Panc1 (cell line): ENCODE measurements around the gene SSR1. TPM values are rescaled to one million over a fixed set of nuclear protein-coding genes. Genes with fewer than 3 reads are reported as not detected.

Experiments
- ATAC-seq: fragments of 200-7000 bp; cut with Tn5 transposase; 2 replicates; pipeline ENCODE4 v1.9.1; 2020; ENCODE audit warnings: mild to moderate bottlenecking, moderate library complexity
- BruUV-seq: library from RNA; stranded (reverse); fragments of 400-500 nt; replicated peaks from 2 replicates; lab custom pipeline; 2021; lab: Mats Ljungman, UMichigan
- CTCF ChIA-PET: fragments of 300-600 bp; sonication (Branson Sonifier 250); formaldehyde crosslinking; loops from one replicate; lab custom pipeline; 2022; ENCODE audit warnings: antibody characterized with exemption; lab: Charles Lee
- POLR2A ChIA-PET: fragments of 300-600 bp; sonication (Branson Sonifier 250); formaldehyde crosslinking; loops from one replicate; lab custom pipeline; 2022; ENCODE audit warnings: antibody characterized with exemption; lab: Charles Lee
- DNase-seq: peaks from one replicate; pipeline ENCODE4 v3.0.0-alpha.2; 2010; ENCODE audit warnings: low read depth, low spot score
- H3K27ac ChIP-seq: 2 replicates; pipeline ENCODE4 v1.5.1; 2011; ENCODE audit warnings: mild to moderate bottlenecking, low read length, inconsistent platforms
- H3K27me3 ChIP-seq: fragments of 200-500 bp; sonication (Bioruptor generic); 2 replicates; pipeline ENCODE4 v1.6.0; 2014; ENCODE audit warnings: low read length, inconsistent platforms; ENCODE audit not compliant: control insufficient read depth, insufficient read depth
- H3K36me3 ChIP-seq: fragments of 200-500 bp; sonication (Bioruptor generic); 2 replicates; pipeline ENCODE4 v1.5.1; 2014; ENCODE audit warnings: inconsistent platforms, mild to moderate bottlenecking, low read length, moderate library complexity; ENCODE audit not compliant: control insufficient read depth, insufficient read depth
- H3K4me1 ChIP-seq: 2 replicates; pipeline ENCODE4 v1.5.1; 2011; ENCODE audit warnings: inconsistent platforms, mild to moderate bottlenecking, low read length, moderate library complexity; ENCODE audit not compliant: control insufficient read depth, insufficient read depth
- H3K4me3 ChIP-seq, 2 experiments: 2 replicates each; pipeline ENCODE4 v1.5.1; 2011 to 2012; ENCODE audit warnings: low read depth in 2 of 2, low read length in 2 of 2, mild to moderate bottlenecking in 2 of 2, inconsistent platforms in 1 of 2, moderate library complexity in 1 of 2
- H3K9me3 ChIP-seq: fragments of 200-500 bp; sonication (Bioruptor generic); 2 replicates; pipeline ENCODE4 v1.5.1; 2014; ENCODE audit warnings: low read depth, mild to moderate bottlenecking, inconsistent platforms, low read length, moderate library complexity; ENCODE audit not compliant: control insufficient read depth, insufficient read depth
- CTCF ChIP-seq: fragments of 450-650 bp; IDR thresholded peaks from 2 replicates; pipeline ENCODE4 v1.5.1; 2017; ENCODE audit warnings: mild to moderate bottlenecking
- POLR2AphosphoS5 ChIP-seq: IDR thresholded peaks from 2 replicates; pipeline ENCODE4 v1.6.1; 2012; ENCODE audit warnings: mild to moderate bottlenecking, low read depth, low read length, moderate library complexity
- REST ChIP-seq, 2 experiments: IDR thresholded peaks; 2 replicates each; pipeline ENCODE4 v1.6.1; 2011 to 2012; ENCODE audit warnings: low read depth in 2 of 2, control low read depth in 1 of 2, low read length in 1 of 2, mild to moderate bottlenecking in 1 of 2, moderate library complexity in 1 of 2; ENCODE audit not compliant: insufficient read depth in 1 of 2
- SIN3A ChIP-seq: IDR thresholded peaks from 2 replicates; pipeline ENCODE4 v1.6.1; 2012; ENCODE audit warnings: low read depth, mild to moderate bottlenecking, low read length, moderate library complexity, borderline replicate concordance; ENCODE audit not compliant: insufficient read depth
- TCF7L2 ChIP-seq: IDR thresholded peaks from 2 replicates; pipeline ENCODE4 v1.6.1; 2011; ENCODE audit warnings: mild to moderate bottlenecking, low read depth, low read length, inconsistent platforms
- in situ Hi-C: cut with HindIII; loops from 2 replicates; pipeline ENCODE4 v1.10.0; 2016; ENCODE audit warnings: low sequenced_read_pairs, low pct_unique_long_range_greater_than_20kb
- intact Hi-C: fragments of 100-400 bp; cut with micrococcal nuclease; formaldehyde crosslinking; loops from one replicate; pipeline ENCODE4 v1.10.0; 2022; ENCODE audit not compliant: unreplicated experiment
- total RNA-seq: library from RNA; stranded (reverse); gene quantifications from one replicate; pipeline ENCODE4 v1.2.1, GENCODE V29; 2021; ENCODE audit not compliant: unreplicated experiment

Gene SSR1
- total RNA-seq, 1 experiment from 2014 or later, result 119 TPM

GRCh38 chr6:7290079-7290478, 22.9 kb downstream of the SSR1 start:
- ChIA-PET POLR2A (no interaction called here), CTCF (no interaction called here)
- ATAC-seq (no peak), DNase-seq (no peak)
- in situ Hi-C loops, result no loop called here
- Histone ChIP-seq H3K36me3 (peaks cover 36% of the 10 kb centered on the region), H3K4me1 (no peaks in the 10 kb centered on the region), H3K9me3 (no peaks in the 10 kb centered on the region), H3K27ac (no peak overlapping the region), H3K27me3 (no peaks in the 10 kb centered on the region), H3K4me3 (no peak overlapping the region)
- intact Hi-C loops, result loop anchor here (5.0 kb wide), 1 partner anchor 327 kb away; no protein-coding TSS in a partner anchor
- TF ChIP-seq TCF7L2, result no peak
- no peak for TF ChIP-seq SIN3A
- TF ChIP-seq POLR2AphosphoS5, result no peak
- TF ChIP-seq REST (IDR thresholded peaks at IDR 0.05; ENCODE audit: insufficient read depth in 1 of 2, low read depth in 2 of 2, low read length in 1 of 2), result no peak
- no peak for TF ChIP-seq CTCF
- no TSS peak for BruUV-seq

GRCh38 chr6:7285416-7285815, 27.6 kb downstream of the SSR1 start:
- in situ Hi-C loops (no loop called here), intact Hi-C loops (no loop called here)
- Histone ChIP-seq H3K4me3 (no peak overlapping the region), H3K27me3 (no peaks in the 10 kb centered on the region), H3K36me3 (peaks cover 27% of the 10 kb centered on the region), H3K9me3 (no peaks in the 10 kb centered on the region), H3K4me1 (no peaks in the 10 kb centered on the region), H3K27ac (no peak overlapping the region)
- BruUV-seq, result no TSS peak
- TF ChIP-seq REST (IDR thresholded peaks at IDR 0.05; ENCODE audit: insufficient read depth in 1 of 2, low read depth in 2 of 2, low read length in 1 of 2), result no peak
- no peak for TF ChIP-seq POLR2AphosphoS5
- TF ChIP-seq CTCF, result no peak
- no peak for TF ChIP-seq SIN3A
- no peak for TF ChIP-seq TCF7L2
- ATAC-seq, result no peak
- no peak for DNase-seq
- CTCF ChIA-PET, result interaction anchor here (1.1 kb wide), 1 partner anchor 10 kb away, joined by 3 read pairs; no protein-coding TSS in a partner anchor
- POLR2A ChIA-PET, result interaction anchor here (0.5 kb wide), 1 partner anchor 593 kb away, joined by 6 read pairs; no protein-coding TSS in a partner anchor
